GM12878 (cell line): Measurements from ENCODE around the gene SPEM2. TPM values are rescaled to one million over a fixed set of nuclear protein-coding genes. Genes with fewer than 3 reads are reported as not detected.

ENCODE experiments used
- ASH2L ChIP-seq: fragments of 300-600, 200-600 bp; sonication (generic); IDR thresholded peaks from 2 replicates; pipeline ENCODE4 v1.6.1; 2017; ENCODE audit warnings: low read depth, mild to moderate bottlenecking, borderline replicate concordance
- ATF7 ChIP-seq: fragments of 450-650 bp; IDR thresholded peaks from 2 replicates; pipeline ENCODE4 v1.6.1; 2016; ENCODE audit warnings: low read depth, mild to moderate bottlenecking
- BRCA1 ChIP-seq: IDR thresholded peaks from 2 replicates; pipeline ENCODE4 v1.6.1; 2011; ENCODE audit warnings: low read depth, low read length, improper control_type of control experiment
- CEBPB ChIP-seq, 2 experiments: fragments of 150-350 bp in 1 of 2; IDR thresholded peaks; 2 replicates each; pipeline ENCODE4 v1.6.1; 2012 to 2014; ENCODE audit warnings: low read depth in 2 of 2, low read length in 2 of 2, borderline replicate concordance in 1 of 2, inconsistent platforms in 1 of 2
- CHD2 ChIP-seq: IDR thresholded peaks from 2 replicates; pipeline ENCODE4 v1.6.1; 2011; ENCODE audit warnings: low read depth, low read length, improper control_type of control experiment, borderline replicate concordance
- CREB1 ChIP-seq: IDR thresholded peaks from 2 replicates; pipeline ENCODE4 v1.6.1; 2012; ENCODE audit warnings: low read depth, mild to moderate bottlenecking, inconsistent platforms
- CREM ChIP-seq: IDR thresholded peaks from 2 replicates; pipeline ENCODE4 v1.6.1; 2014; ENCODE audit warnings: antibody characterized with exemption, low read depth
- FOS ChIP-seq: IDR thresholded peaks from 3 replicates; pipeline ENCODE4 v1.6.1; 2011; ENCODE audit warnings: borderline replicate concordance; ENCODE audit not compliant: insufficient read length; ENCODE audit errors: extremely low read depth
- LARP7 ChIP-seq: fragments of 450-650 bp; IDR thresholded peaks from 2 replicates; pipeline ENCODE4 v1.6.1; 2017; ENCODE audit warnings: mild to moderate bottlenecking
- NBN ChIP-seq: fragments of 450-650 bp; IDR thresholded peaks from 2 replicates; pipeline ENCODE4 v1.6.1; 2016
- NKRF ChIP-seq: fragments of 450-650 bp; conservative IDR thresholded peaks from 2 replicates; pipeline ENCODE4 v1.6.1; 2017; ENCODE audit warnings: mild to moderate bottlenecking, moderate library complexity
- PRDM15 ChIP-seq: fragments of 450-650 bp; formaldehyde crosslinking; IDR thresholded peaks from 2 replicates; pipeline ENCODE4 v1.4.0; 2020; ENCODE audit warnings: mild to moderate bottlenecking, moderate library complexity
- RAD21 ChIP-seq: IDR thresholded peaks from 2 replicates; pipeline ENCODE4 v1.6.1; 2011; ENCODE audit warnings: mild to moderate bottlenecking, low read depth, low read length, moderate library complexity; ENCODE audit not compliant: insufficient read depth
- RBBP5 ChIP-seq: fragments of 200-600 bp; sonication (generic); conservative IDR thresholded peaks from 2 replicates; pipeline ENCODE4 v1.6.1; 2016
- SMC3 ChIP-seq: IDR thresholded peaks from 2 replicates; pipeline ENCODE4 v1.6.1; 2011; ENCODE audit warnings: low read length, improper control_type of control experiment, borderline replicate concordance
- STAT1 ChIP-seq: fragments of 450-650 bp; conservative IDR thresholded peaks from 2 replicates; pipeline ENCODE4 v1.6.1; 2014; ENCODE audit warnings: antibody characterized with exemption, mild to moderate bottlenecking
- TARDBP ChIP-seq: IDR thresholded peaks from 2 replicates; pipeline ENCODE4 v1.6.1; 2016; ENCODE audit warnings: borderline replicate concordance
- YY1 ChIP-seq: IDR thresholded peaks from 2 replicates; pipeline ENCODE4 v1.6.1; 2011; ENCODE audit warnings: low read depth, mild to moderate bottlenecking, low read length
- ZNF622 ChIP-seq: fragments of 450-650 bp; IDR thresholded peaks from 2 replicates; pipeline ENCODE4 v1.6.1; 2017; ENCODE audit warnings: mild to moderate bottlenecking, inconsistent platforms
- polyA plus RNA-seq, 11 experiments: library from polyadenylated mRNA; depleted of rRNA in 4 of 11; unstranded in 6 of 11; stranded (reverse) in 5 of 11; fragments of >200 nt; fragmentation: Nextera tagmentation in 4 of 11; fragmentation: Illumina TruSeq in 1 of 11; extraction: Ambion mirVana in 4 of 11; extraction: Trizol in 1 of 11; gene quantifications; 1 replicate in 1 of 11; 2 replicates in 10 of 11; pipeline versions ENCODE4 v1.2.1 to v1.2.3, GENCODE V29; 2011 to 2016; ENCODE audit warnings: inconsistent platforms in 2 of 11, missing spikeins in 2 of 11, low read depth in 1 of 11
- total RNA-seq, 4 experiments: library from RNA; depleted of rRNA in 3 of 4; stranded (reverse); fragments of >200 nt in 3 of 4; fragmentation: Illumina TruSeq in 1 of 4; extraction: Trizol in 1 of 4; gene quantifications; 2 replicates each; pipeline versions ENCODE4 v1.2.1 to v1.2.3, GENCODE V29; 2013 to 2021
- TF ChIP-seq, protein P1 (sequence below): fragments of 450-650 bp; formaldehyde crosslinking; IDR thresholded peaks from 2 replicates; pipeline ENCODE4 v1.5.0; 2022; ENCODE audit warnings: mild to moderate bottlenecking, missing genetic modification characterization
- TF ChIP-seq, protein P2 (sequence below): fragments of 450-650 bp; IDR thresholded peaks from 2 replicates; pipeline ENCODE4 v1.6.1; 2017; ENCODE audit warnings: low read depth, mild to moderate bottlenecking, moderate library complexity

Gene SPEM2
- total and polyA plus RNA-seq, 10 of the 15 experiments (the other 5 are each of a cell fraction or from before 2014, with no cell fraction given): not detected

DNA sequence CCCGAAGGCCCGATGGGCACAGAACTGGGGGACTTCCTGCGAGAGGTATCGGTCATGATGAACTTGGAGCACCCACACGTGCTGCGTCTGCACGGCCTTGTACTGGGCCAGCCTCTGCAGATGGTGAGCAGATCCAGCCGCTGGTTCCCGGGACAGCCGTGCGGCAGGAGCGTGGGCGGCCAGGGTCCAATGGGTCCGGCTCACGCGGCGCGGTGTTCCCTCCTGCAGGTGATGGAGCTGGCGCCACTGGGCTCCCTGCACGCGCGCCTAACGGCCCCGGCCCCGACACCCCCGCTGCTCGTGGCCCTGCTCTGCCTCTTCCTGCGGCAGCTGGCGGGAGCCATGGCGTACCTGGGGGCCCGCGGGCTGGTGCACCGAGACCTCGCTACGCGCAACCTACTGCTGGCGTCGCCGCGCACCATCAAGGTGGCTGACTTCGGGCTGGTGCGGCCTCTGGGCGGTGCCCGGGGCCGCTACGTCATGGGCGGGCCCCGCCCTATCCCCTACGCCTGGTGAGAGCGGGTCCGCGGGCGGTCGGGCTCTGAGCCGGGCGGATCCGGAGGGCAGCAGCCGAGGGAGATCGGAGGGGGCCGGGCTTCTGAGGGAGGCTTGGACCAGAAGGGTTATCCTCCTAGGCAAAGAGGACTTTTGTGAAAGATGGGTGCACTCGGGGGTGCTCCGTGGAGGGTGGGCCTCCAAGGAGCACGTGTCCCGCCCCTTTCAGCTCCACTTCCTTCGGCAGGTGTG, 41.5 kb upstream of the SPEM2 start (continued):
- TF ChIP-seq NKRF: no peak
- TF ChIP-seq RBBP5: no peak
- peak; percentile 26; the same call in 1 of the 2 replicates for TF ChIP-seq TARDBP
- TF ChIP-seq YY1: 0 out of 2 replicates have a peak, but pooled peaks have one; percentile 43
- TF ChIP-seq CREB1: peak; percentile 68; the same call in 1 of the 2 replicates
- TF ChIP-seq NBN: no peak
- no peak for TF ChIP-seq LARP7
- TF ChIP-seq FOS: no peak
- TF ChIP-seq CEBPB (IDR thresholded peaks at IDR 0.05; ENCODE audit: borderline replicate concordance in 1 of 2, low read depth in 2 of 2, low read length in 2 of 2): no peak
- no peak for TF ChIP-seq RAD21
- TF ChIP-seq ZNF622: no peak
- TF ChIP-seq, protein P1, sequence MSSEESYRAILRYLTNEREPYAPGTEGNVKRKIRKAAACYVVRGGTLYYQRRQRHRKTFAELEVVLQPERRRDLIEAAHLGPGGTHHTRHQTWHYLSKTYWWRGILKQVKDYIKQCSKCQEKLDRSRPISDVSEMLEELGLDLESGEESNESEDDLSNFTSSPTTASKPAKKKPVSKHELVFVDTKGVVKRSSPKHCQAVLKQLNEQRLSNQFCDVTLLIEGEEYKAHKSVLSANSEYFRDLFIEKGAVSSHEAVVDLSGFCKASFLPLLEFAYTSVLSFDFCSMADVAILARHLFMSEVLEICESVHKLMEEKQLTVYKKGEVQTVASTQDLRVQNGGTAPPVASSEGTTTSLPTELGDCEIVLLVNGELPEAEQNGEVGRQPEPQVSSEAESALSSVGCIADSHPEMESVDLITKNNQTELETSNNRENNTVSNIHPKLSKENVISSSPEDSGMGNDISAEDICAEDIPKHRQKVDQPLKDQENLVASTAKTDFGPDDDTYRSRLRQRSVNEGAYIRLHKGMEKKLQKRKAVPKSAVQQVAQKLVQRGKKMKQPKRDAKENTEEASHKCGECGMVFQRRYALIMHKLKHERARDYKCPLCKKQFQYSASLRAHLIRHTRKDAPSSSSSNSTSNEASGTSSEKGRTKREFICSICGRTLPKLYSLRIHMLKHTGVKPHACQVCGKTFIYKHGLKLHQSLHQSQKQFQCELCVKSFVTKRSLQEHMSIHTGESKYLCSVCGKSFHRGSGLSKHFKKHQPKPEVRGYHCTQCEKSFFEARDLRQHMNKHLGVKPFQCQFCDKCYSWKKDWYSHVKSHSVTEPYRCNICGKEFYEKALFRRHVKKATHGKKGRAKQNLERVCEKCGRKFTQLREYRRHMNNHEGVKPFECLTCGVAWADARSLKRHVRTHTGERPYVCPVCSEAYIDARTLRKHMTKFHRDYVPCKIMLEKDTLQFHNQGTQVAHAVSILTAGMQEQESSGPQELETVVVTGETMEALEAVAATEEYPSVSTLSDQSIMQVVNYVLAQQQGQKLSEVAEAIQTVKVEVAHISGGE (CRISPR knock-in tag): no peak
- no peak for TF ChIP-seq PRDM15 (CRISPR knock-in tag)
- no peak for TF ChIP-seq STAT1
- TF ChIP-seq, protein P2, sequence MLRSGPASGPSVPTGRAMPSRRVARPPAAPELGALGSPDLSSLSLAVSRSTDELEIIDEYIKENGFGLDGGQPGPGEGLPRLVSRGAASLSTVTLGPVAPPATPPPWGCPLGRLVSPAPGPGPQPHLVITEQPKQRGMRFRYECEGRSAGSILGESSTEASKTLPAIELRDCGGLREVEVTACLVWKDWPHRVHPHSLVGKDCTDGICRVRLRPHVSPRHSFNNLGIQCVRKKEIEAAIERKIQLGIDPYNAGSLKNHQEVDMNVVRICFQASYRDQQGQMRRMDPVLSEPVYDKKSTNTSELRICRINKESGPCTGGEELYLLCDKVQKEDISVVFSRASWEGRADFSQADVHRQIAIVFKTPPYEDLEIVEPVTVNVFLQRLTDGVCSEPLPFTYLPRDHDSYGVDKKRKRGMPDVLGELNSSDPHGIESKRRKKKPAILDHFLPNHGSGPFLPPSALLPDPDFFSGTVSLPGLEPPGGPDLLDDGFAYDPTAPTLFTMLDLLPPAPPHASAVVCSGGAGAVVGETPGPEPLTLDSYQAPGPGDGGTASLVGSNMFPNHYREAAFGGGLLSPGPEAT: no peak
- TF ChIP-seq CREM: peak; percentile 72
- no peak for TF ChIP-seq SMC3
- no peak for TF ChIP-seq BRCA1
- no peak for TF ChIP-seq CHD2
- no peak for TF ChIP-seq ATF7
- no peak for TF ChIP-seq ASH2L
